Spinal cord (tissue), 10 donors: ENCODE results near the gene PPP6R1. TPM values are rescaled to one million over a fixed set of nuclear protein-coding genes. Genes with fewer than 3 reads are reported as not detected.

Source experiments
- DNase-seq, 6 donors: peaks; one replicate each; pipeline versions ENCODE4 v3.0.0 to v3.0.0-alpha.2; 2013 to 2015; ENCODE audit warnings: low spot score in 6 of 6, low read depth in 4 of 6
- H3K27ac ChIP-seq: one replicate; pipeline ENCODE4 v1.5.1; 2013; ENCODE audit warnings: low read depth, low read length, control low read depth
- H3K27me3 ChIP-seq: one replicate; pipeline ENCODE4 v1.6.1; 2013; ENCODE audit warnings: low read length; ENCODE audit not compliant: control insufficient read depth, insufficient read depth
- H3K36me3 ChIP-seq: one replicate; pipeline ENCODE4 v1.6.1; 2013; ENCODE audit warnings: low read length; ENCODE audit not compliant: control insufficient read depth, insufficient read depth
- H3K4me1 ChIP-seq: one replicate; pipeline ENCODE4 v1.6.1; 2013; ENCODE audit warnings: low read length; ENCODE audit not compliant: control insufficient read depth, insufficient read depth
- H3K4me3 ChIP-seq: one replicate; pipeline ENCODE4 v1.5.1; 2013; ENCODE audit warnings: low read depth, low read length, control low read depth
- H3K9me3 ChIP-seq: one replicate; pipeline ENCODE4 v1.6.1; 2013; ENCODE audit warnings: low read length; ENCODE audit not compliant: control insufficient read depth, insufficient read depth
- WGBS: methylation state at CpG from one replicate; pipeline ENCODE4 v1.1.5; 2013; ENCODE audit warnings: missing lambda C conversion rate; ENCODE audit not compliant: insufficient coverage; 5-methylcytosine and 5-hydroxymethylcytosine counted together
- polyA plus RNA-seq, 2 donors: library from polyadenylated mRNA; unstranded; fragments of 120-200 nt; gene quantifications; one replicate each; pipeline ENCODE4 v1.2.1, GENCODE V29; 2013; ENCODE audit not compliant: insufficient read length in 2 of 2
- total RNA-seq, 2 donors: library from RNA; depleted of rRNA in 1 of 2; stranded (reverse); fragments of 120-200 nt in 1 of 2; fragments of >200 nt in 1 of 2; gene quantifications; one replicate each; pipeline versions ENCODE4 v1.2.3 to v1.2.4, GENCODE V29; 2013 to 2014
- donor health status: healthy.

The PPP6R1 gene
- total and polyA plus RNA-seq, 4 donors, result 22.6 to 66.8 (median 41.4) TPM

GRCh38 chr19:55244004-55244680, 14.7 kb downstream of the PPP6R1 start:
- Histone ChIP-seq H3K9me3 (no peaks in the 10 kb centered on the region), H3K27ac (no peak overlapping the region), H3K4me3 (no peak overlapping the region), H3K4me1 (no peaks in the 10 kb centered on the region), H3K27me3 (no peaks in the 10 kb centered on the region), H3K36me3 (peaks cover 100% of the 10 kb centered on the region)
- WGBS, result 94% methylated on average over 12 of the region's 12 CpGs
- no peak for DNase-seq

DNA sequence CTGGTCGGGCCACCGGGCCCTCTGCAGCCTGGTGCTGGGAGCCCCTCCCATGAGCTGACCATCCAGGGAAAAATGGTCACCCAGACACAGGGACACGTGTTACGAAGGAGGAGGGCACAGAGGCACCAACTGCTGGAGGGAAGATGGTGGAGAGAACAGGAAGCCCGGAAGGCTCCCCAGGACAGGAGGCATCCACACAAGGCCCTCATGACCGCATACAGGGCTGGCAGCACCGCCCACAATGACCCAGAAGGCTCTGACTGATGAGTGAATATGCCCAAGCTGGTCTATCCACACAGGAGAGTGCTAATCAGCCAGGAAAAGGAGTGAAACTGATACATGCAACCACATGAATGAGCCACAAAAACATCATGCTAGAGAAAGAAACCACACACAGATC, 16.3 kb downstream of the PPP6R1 start:
- Histone ChIP-seq H3K9me3 (no peaks in the 10 kb centered on the region), H3K27ac (no peak overlapping the region), H3K4me1 (no peaks in the 10 kb centered on the region), H3K4me3 (no peak overlapping the region), H3K36me3 (peaks cover 100% of the 10 kb centered on the region), H3K27me3 (no peaks in the 10 kb centered on the region)
- no peak for DNase-seq
- 84% methylated on average over 7 of the region's 7 CpGs for WGBS

GRCh38 chr19:55241935-55242464, 16.8 kb downstream of the PPP6R1 start:
- WGBS, result 94% methylated on average over 16 of the region's 16 CpGs
- Histone ChIP-seq H3K4me3 (no peak overlapping the region), H3K9me3 (no peaks in the 10 kb centered on the region), H3K36me3 (peaks cover 100% of the 10 kb centered on the region), H3K27ac (no peak overlapping the region), H3K4me1 (no peaks in the 10 kb centered on the region), H3K27me3 (no peaks in the 10 kb centered on the region)
- DNase-seq, result no peak

GRCh38 chr19:55241143-55241934, 17.5 kb downstream of the PPP6R1 start:
- H3K4me3 ChIP-seq, result no peak overlapping the region
- DNase-seq, result no peak
- no peaks in the 10 kb centered on the region for H3K9me3 ChIP-seq
- H3K4me1 ChIP-seq, result no peaks in the 10 kb centered on the region
- no peaks in the 10 kb centered on the region for H3K27me3 ChIP-seq
- peaks cover 100% of the 10 kb centered on the region for H3K36me3 ChIP-seq
- H3K27ac ChIP-seq, result no peak overlapping the region
- WGBS, result 95% methylated on average over 35 of the region's 37 CpGs

DNA sequence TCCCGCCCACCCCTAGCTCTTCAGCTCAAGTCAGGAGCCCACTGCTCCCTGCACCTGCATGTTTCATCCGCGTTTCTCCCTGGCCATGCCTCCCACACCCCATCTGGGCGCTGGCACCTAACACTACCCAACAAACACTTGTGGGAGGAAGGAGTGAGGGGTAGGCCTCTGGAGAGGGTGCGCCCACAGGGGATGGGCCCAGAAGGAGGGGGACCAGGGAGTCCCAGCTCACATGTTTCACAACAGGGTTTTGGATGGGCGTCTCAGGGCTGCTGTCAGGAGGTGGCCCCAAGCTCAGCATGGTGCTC, 18.1 kb downstream of the PPP6R1 start:
- H3K9me3 ChIP-seq, result no peaks in the 10 kb centered on the region
- no peaks in the 10 kb centered on the region for H3K27me3 ChIP-seq
- H3K4me1 ChIP-seq, result no peaks in the 10 kb centered on the region
- no peak overlapping the region for H3K4me3 ChIP-seq
- no peak overlapping the region for H3K27ac ChIP-seq
- WGBS, result 90% methylated on average over 3 of the region's 6 CpGs
- no peak for DNase-seq
- peaks cover 100% of the 10 kb centered on the region for H3K36me3 ChIP-seq

DNA sequence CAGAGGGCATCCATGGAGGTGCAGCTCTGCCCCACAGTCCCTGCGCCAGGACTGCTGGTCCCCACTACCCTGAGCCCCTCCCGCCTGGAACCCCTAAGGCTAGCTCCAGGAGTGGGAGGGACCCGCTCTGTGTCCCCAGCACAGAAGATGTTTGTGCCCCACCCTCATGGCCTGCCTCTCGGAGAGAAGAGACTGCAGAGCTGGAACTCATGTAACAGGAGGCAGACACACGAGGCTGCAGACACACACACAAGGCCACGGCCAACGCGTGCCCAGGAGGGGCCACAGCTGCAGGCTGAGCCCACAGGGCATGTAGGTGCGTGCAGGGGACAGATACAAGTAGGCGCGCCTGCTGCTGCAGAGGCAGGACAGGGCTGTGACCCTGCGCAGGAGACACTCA, 19.8 kb downstream of the PPP6R1 start:
- DNase-seq, result no peak
- no peaks in the 10 kb centered on the region for H3K27me3 ChIP-seq
- no peak overlapping the region for H3K4me3 ChIP-seq
- H3K4me1 ChIP-seq, result no peaks in the 10 kb centered on the region
- 99% methylated on average over 11 of the region's 12 CpGs for WGBS
- H3K36me3 ChIP-seq, result peaks cover 97% of the 10 kb centered on the region
- no peaks in the 10 kb centered on the region for H3K9me3 ChIP-seq
- H3K27ac ChIP-seq, result no peak overlapping the region

- H3K9me3 ChIP-seq, result no peaks in the 10 kb centered on the region
- no peaks in the 10 kb centered on the region for H3K4me1 ChIP-seq
- no peak overlapping the region for H3K4me3 ChIP-seq
- no peak overlapping the region for H3K27ac ChIP-seq
- WGBS, result 95% methylated on average over 8 of the region's 8 CpGs
- no peak for DNase-seq
- H3K27me3 ChIP-seq, result no peaks in the 10 kb centered on the region
- H3K36me3 ChIP-seq, result peaks cover 89% of the 10 kb centered on the region
These were observed 20.8 kb downstream of the PPP6R1 start for GRCh38 chr19:55238030-55238429.

- Histone ChIP-seq H3K27ac (no peak overlapping the region), H3K4me3 (no peak overlapping the region), H3K4me1 (no peaks in the 10 kb centered on the region), H3K27me3 (no peaks in the 10 kb centered on the region), H3K9me3 (no peaks in the 10 kb centered on the region), H3K36me3 (peaks cover 85% of the 10 kb centered on the region)
- DNase-seq, result no peak
- 100% methylated on average over 1 of the region's 5 CpGs for WGBS
These were observed 25.8 kb downstream of the PPP6R1 start for GRCh38 chr19:55232986-55233385.

- H3K4me3 ChIP-seq, result no peak overlapping the region
- WGBS, result 77% methylated on average over 11 of the region's 12 CpGs
- H3K9me3 ChIP-seq, result no peaks in the 10 kb centered on the region
- H3K27ac ChIP-seq, result no peak overlapping the region
- no peaks in the 10 kb centered on the region for H3K27me3 ChIP-seq
- peaks cover 85% of the 10 kb centered on the region for H3K36me3 ChIP-seq
- H3K4me1 ChIP-seq, result no peaks in the 10 kb centered on the region
- no peak for DNase-seq
These were observed 26.6 kb downstream of the PPP6R1 start for GRCh38 chr19:55232286-55232602.
